Lung (tissue), 12 donors: ENCODE data around the gene PLA2G5. TPM values are rescaled to one million over a fixed set of nuclear protein-coding genes. Genes with fewer than 3 reads are reported as not detected.
A peak's percentile ranks its signal among the peaks of the same experiment; 100 is the strongest.

Experiments used
- ATAC-seq: fragments of 200-7000 bp; cut with Tn5 transposase; one replicate; pipeline ENCODE4 v1.9.1; 2020; ENCODE audit warnings: moderate number of reproducible peaks; ENCODE audit not compliant: insufficient read depth, low FRiP score
- DNase-seq, 3 donors: peaks; one replicate each; pipeline ENCODE4 v3.0.0-alpha.2; 2013 to 2017
- H3K27ac ChIP-seq, 2 donors: one replicate each; pipeline ENCODE4 v1.5.1; 2013; ENCODE audit warnings: mild to moderate bottlenecking in 2 of 2, moderate library complexity in 2 of 2, control low read depth in 1 of 2, inconsistent platforms in 1 of 2, low read depth in 1 of 2, low read length in 1 of 2
- H3K27me3 ChIP-seq, 3 donors: one replicate each; pipeline ENCODE4 v1.5.1; 2013; ENCODE audit warnings: low read length in 2 of 3; ENCODE audit not compliant: control insufficient read depth in 3 of 3, insufficient read depth in 3 of 3
- H3K36me3 ChIP-seq, 4 donors: one replicate each; pipeline ENCODE4 v1.5.1; 2013; ENCODE audit warnings: low read length in 4 of 4, mild to moderate bottlenecking in 1 of 4, moderate library complexity in 1 of 4; ENCODE audit not compliant: control insufficient read depth in 4 of 4, insufficient read depth in 4 of 4
- H3K4me1 ChIP-seq, 5 donors: one replicate each; pipeline ENCODE4 v1.5.1; 2013; ENCODE audit warnings: low read length in 5 of 5, mild to moderate bottlenecking in 2 of 5, moderate library complexity in 1 of 5; ENCODE audit not compliant: control insufficient read depth in 5 of 5, insufficient read depth in 5 of 5
- H3K4me3 ChIP-seq: one replicate; pipeline ENCODE4 v1.5.1; 2013; ENCODE audit warnings: mild to moderate bottlenecking, control low read depth, moderate library complexity
- H3K9ac ChIP-seq, 2 donors: one replicate each; pipeline ENCODE4 v1.5.1; 2013; ENCODE audit warnings: low read length in 2 of 2, control low read depth in 1 of 2; ENCODE audit not compliant: insufficient read depth in 1 of 2
- H3K9me3 ChIP-seq, 4 donors: one replicate each; pipeline ENCODE4 v1.5.1; 2013; ENCODE audit warnings: low read length in 3 of 4, mild to moderate bottlenecking in 1 of 4, moderate library complexity in 1 of 4; ENCODE audit not compliant: control insufficient read depth in 4 of 4, insufficient read depth in 3 of 4
- WGBS, 2 donors: extraction: QIAGEN DNeasy Blood & Tissue Kit; methylation state at CpG; one replicate each; pipeline ENCODE4 v1.1.7; 2013; 5-methylcytosine and 5-hydroxymethylcytosine counted together
- polyA plus RNA-seq, 2 donors: library from polyadenylated mRNA; stranded (reverse); fragments of 200-250 nt; gene quantifications; one replicate each; pipeline ENCODE4 v1.2.1, GENCODE V29; 2013
- total RNA-seq, 2 donors: library from RNA; depleted of rRNA in 1 of 2; stranded (reverse); fragments of >200 nt in 1 of 2; gene quantifications; one replicate each; pipeline ENCODE4 v1.2.1, GENCODE V29; 2014 to 2021
- TF ChIP-seq, protein P1 (sequence below): IDR thresholded peaks from 2 replicates; pipeline ENCODE4 v1.5.1; 2012; ENCODE audit warnings: mild to moderate bottlenecking; ENCODE audit errors: control extremely low read depth, extremely low read depth
- donor health status: control.
- donor health status: control.
- donor health status: Bipolar disorder and iron deficiency.
- donor health status: healthy.
- donor health status: DM: yes; HTN: yes; CAD: no.

Gene PLA2G5
- total and polyA plus RNA-seq, 4 donors: 1.1 to 6.5 (median 2.6) TPM

DNA sequence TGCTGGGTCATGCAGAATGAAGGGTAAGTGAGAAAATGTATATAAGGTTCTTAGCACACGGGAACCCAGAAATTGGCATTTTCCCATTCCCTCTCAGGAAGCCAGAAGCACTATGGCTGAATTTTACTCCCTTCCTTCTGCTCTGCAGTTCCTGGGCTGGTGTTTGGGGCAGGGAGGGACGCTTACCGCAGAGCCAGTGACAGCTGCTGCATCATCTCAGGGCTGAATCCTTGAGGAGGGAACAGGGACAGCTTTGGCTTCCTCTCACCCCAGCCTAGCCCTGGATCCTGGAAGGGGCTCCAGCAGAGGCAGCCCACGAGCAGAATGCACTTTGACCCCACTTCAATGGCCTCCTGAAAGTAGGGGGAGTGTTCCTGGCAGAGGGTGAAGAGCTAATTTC lies 37.4 kb downstream of the PLA2G5 start:
- Histone ChIP-seq H3K27ac (no peak overlapping the region), H3K36me3 (no peaks in the 10 kb centered on the region), H3K4me1 (peaks cover 0 to 15% (median 0%) of the 10 kb centered on the region in 5 donors), H3K27me3 (peaks cover 0 to 4% (median 0%) of the 10 kb centered on the region in 3 donors), H3K4me3 (no peak overlapping the region), H3K9ac (no peak overlapping the region), H3K9me3 (no peaks in the 10 kb centered on the region)
- no peak for ATAC-seq
- TF ChIP-seq, protein P1, sequence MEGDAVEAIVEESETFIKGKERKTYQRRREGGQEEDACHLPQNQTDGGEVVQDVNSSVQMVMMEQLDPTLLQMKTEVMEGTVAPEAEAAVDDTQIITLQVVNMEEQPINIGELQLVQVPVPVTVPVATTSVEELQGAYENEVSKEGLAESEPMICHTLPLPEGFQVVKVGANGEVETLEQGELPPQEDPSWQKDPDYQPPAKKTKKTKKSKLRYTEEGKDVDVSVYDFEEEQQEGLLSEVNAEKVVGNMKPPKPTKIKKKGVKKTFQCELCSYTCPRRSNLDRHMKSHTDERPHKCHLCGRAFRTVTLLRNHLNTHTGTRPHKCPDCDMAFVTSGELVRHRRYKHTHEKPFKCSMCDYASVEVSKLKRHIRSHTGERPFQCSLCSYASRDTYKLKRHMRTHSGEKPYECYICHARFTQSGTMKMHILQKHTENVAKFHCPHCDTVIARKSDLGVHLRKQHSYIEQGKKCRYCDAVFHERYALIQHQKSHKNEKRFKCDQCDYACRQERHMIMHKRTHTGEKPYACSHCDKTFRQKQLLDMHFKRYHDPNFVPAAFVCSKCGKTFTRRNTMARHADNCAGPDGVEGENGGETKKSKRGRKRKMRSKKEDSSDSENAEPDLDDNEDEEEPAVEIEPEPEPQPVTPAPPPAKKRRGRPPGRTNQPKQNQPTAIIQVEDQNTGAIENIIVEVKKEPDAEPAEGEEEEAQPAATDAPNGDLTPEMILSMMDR: no peak
- WGBS, 2 donors: 66 to 72% methylated on average over 4 of the region's 4 CpGs
- no peak for DNase-seq

DNA sequence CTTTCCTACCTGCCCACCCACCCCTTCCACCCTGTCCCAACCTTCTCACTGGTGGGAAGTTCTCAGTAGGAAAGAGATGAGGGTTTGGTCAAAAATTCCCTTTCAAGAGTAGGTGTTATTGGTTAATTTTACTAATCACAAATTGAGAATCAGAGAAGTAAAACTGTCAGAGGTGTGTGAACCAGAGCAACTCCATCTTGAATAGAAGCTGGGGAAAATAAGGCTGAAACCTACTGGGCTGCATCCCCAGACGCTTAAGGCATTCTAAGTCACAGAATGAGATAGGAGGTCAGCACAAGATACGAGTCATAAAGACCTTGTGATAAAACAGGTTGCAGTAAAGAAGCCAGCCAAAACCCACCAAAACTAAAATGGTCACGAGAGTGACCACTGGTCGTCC lies 37.8 kb downstream of the PLA2G5 start:
- H3K36me3 ChIP-seq: no peaks in the 10 kb centered on the region
- H3K4me3 ChIP-seq: no peak overlapping the region
- ATAC-seq (no peak), DNase-seq (no peak)
- peaks cover 0 to 4% (median 0%) of the 10 kb centered on the region in 3 donors for H3K27me3 ChIP-seq
- H3K9ac ChIP-seq: no peak overlapping the region
- 74 to 89% methylated on average over 4 of the region's 4 CpGs for WGBS, 2 donors
- H3K4me1 ChIP-seq: peaks cover 0 to 14% (median 0%) of the 10 kb centered on the region in 5 donors
- no peaks in the 10 kb centered on the region for H3K9me3 ChIP-seq
- TF ChIP-seq, protein P1: no peak
- no peak overlapping the region for H3K27ac ChIP-seq

DNA sequence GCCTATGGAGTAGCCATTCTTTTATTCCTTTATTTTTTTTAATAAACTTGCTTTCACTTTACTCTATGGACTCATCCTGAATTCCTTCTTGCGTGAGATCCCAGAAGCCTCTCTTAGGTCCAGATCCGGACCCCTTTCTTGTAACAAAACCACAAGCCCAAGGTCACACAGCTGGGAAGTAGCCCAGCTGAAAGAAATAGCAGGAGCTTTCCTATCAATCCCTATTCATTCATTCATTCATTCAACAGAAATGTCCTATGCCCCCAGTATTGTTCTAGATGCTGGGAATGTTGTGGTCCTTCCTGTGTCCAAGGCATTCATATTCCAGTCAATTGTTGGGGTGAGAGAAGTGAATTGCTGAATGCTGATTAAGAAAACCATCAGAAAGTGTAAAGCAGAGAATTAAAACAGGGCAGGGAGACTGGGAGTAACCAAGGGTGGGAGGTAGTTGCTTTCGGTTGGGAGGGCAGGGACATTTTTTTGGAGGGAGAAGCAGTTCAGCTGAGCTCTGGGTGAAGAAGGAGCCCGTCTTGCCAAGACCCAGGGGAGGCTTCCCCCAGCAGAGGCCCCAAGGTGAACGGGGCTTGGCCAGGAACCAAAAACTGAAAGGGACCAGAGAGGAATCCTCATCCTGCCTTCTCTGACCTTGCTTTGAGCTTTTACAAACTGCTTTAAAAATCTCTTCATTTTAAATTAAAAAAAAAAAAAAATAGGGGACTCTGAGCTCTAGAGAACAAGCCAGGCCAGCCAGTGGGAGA lies 38.6 kb downstream of the PLA2G5 start:
- WGBS, 2 donors: 62 to 64% methylated on average over 5 of the region's 5 CpGs
- Histone ChIP-seq H3K27me3 (peaks cover 0 to 7% (median 0%) of the 10 kb centered on the region in 3 donors), H3K4me1 (peaks cover 0 to 9% (median 0%) of the 10 kb centered on the region in 5 donors), H3K27ac (no peak overlapping the region), H3K36me3 (no peaks in the 10 kb centered on the region), H3K9ac (no peak overlapping the region), H3K4me3 (no peak overlapping the region), H3K9me3 (no peaks in the 10 kb centered on the region)
- TF ChIP-seq, protein P1: no peak
- DNase-seq: peak in 1 of 3 donors; percentile 19
- no peak for ATAC-seq
